Fibroblast of peridontal ligament (primary cell): Measurements from ENCODE around the gene TRNP1.

ENCODE experiments used
- DNase-seq: peaks from one replicate; pipeline ENCODE4 v3.0.0-alpha.2; 2010; ENCODE audit errors: extremely low read depth

The TRNP1 gene

DNA sequence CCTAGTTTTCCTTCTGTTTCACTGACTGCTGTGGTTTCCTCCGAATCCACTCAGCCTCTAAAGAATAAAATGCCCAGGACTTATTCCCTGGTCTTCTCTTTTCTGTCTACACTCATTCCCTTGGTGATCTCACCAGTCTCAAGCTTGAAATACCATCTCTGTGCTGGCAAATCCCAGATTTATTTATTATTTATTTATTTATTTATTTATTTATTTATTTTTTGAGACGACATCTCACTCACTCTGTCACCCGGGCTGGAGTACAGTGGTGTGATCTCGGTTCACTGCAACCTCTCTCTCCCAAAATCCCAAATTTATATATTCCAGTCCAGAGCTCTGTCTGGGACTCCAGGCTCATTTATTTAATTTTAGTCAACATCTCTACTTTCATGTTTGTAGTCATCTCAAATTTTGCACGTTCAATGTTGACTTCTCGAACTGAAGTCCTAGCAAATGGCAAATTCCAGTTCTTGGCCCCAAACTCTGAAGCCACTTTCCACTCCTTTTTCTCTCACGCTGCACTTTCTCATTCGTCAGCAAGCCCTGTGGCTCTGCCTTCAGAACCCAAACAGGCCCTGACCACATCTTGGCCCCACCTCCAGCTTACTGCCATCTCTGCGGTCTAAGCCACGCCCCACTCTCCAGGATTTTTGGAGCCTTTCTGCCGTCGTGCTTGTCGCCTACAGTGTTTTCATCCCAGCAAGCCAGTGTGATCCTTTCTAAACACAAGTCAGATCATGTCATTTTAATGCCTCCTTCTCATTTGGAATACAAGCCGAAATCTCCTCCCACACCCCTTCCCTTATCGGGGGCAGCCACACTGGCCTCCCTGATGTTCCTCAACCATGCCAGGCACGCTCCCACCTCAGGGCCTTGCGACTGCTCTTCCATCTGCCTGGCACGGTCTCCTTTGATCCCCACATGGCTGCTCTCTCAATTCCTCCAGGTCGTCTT is 33.4 kb downstream of the TRNP1 start:
- DNase-seq: peak; percentile 88

DNA sequence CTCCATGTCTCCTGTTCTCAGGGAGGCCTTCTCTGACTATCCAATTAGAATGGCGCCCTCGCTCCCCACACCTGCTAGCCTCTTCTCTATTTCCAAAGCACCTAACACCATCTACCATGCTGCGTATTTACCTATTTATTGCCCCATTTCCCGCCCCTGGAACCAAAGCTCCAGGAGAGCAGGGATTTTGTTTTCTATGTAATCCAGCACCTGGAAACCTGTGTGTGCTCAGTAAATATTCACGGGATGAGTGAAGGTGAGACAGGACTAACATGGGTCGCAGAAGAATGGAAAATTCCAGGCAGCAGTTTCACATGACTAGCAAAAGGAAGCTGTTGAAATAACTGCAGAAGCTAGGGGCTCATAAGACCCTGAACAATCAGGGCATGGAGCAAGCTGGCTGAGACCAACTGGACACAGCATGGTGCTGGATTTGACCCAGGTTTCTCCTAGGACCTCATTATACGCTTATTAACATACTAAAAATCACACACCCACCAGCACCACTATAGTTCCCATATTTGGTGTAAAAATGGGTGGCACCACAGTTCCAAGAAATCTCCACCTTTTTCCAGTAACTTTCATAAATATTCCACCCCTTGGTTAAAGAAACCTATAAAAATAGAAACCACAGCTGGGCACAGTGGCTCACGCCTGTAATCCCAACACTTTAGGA is 34.2 kb downstream of the TRNP1 start:
- peak; percentile 37 for DNase-seq

DNA sequence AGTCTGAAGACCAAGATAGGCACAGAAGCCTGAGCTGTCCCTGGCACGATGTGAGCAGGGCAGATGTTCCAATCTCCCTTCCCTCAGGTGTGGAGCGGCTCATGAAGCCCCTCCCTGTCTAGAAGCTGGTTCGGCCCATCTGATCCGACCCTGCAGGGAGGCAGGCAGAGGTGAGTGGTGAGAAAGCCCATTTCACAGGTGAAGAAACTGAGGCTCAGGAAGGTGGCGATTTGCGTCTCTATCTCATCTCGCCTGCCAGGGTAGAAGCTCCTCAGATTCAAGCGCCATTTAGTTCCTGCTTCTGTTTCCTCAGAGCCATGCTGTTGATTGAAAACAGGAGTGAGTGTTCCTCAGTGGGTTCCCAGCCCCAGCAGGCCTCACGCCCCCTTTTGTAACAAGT is 36.0 kb downstream of the TRNP1 start:
- no peak for DNase-seq

DNA sequence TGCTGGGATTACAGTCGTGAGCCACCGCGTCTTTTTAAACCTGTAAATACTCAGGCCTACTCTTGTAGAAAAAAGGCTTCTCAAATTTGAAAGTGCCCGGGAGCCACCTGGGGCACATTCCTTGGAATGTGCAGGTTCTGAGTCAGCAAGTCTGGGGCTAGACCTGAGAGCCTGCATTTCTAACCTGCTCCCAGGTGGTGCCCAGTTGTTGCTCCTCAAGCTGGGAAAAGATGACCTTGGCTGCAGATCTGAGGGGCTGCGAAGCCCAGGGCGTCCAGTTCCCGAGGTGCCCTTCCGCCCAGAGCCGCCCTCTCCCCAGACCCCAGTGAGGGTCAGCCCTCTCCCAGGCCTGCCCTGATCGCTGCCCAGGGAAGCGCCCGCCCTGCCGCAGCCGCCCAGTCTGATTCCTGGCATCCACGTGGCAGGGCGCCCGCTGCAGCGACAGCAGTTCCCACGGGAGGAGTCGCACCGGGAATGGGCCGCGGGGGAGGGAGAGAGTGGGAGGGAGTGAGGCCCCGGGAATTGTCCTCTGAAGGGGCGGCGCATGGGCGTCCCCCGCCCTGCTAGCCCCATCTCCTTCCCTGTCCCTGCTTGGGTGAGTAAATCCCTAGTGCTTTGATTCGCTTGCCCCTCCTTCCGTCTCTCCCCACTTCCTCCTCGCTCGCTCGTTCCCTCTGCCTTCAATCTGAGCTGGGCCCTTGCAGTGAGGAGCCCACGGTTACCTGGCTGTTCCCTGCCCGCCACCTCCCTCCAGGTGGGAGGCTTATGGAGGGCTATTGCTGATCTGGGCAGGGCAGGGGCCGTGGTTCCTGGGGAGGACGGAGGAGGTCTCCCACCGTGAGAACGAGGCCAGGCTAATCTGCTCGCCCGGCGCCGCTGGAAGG is 38.0 kb downstream of the TRNP1 start:
- DNase-seq: peak; percentile 44

DNA sequence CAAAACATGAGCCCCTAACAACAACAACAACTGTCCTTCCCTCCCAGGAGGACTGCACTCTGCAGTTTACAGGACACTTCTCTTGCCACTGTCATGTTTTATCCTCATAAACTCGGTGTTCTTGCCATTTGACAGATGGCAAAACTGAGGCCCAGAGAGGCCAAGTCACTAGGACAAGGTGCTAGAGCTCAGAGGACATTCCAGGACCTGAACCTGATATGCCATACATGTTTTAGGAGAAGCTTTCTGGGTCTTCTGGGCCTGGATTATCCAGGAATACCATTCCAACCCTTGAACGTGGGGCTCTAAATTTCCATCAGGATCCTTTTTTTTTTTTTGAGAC is 38.6 kb downstream of the TRNP1 start:
- no peak for DNase-seq

DNA sequence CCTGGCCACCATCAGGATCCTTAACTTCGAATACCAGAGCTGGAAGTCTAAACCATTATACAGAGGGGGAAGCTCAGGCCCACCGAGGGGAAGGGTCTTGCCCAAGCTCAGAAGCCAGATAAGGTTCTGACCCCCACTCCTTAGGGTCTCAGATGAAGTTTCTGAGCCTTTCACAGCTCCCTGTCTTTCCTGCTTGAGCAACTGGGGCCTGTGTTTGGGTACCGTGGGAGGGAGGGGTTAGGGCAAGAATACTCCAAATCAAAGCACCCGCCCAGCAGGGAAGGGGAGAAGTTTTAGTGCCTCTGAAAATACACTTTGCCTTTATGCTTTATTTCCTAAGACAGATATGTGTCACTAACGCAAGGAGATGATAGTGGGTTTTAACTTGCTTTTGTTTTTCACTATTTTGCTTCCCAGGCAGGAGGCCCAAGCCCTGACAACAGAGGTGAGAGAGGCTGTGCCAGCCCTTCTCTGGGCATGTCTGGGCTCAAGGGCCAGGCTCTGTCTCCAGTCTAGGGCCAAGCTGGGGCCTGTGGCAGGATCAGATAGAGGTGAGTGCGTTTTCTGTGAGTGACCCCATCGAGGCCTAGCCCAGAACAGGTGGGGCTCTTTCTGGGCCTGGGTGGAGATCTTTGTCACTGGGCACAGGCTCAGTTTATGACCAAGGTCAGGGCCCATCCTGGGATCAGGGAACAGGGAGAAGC is 39.7 kb downstream of the TRNP1 start:
- no peak for DNase-seq

DNA sequence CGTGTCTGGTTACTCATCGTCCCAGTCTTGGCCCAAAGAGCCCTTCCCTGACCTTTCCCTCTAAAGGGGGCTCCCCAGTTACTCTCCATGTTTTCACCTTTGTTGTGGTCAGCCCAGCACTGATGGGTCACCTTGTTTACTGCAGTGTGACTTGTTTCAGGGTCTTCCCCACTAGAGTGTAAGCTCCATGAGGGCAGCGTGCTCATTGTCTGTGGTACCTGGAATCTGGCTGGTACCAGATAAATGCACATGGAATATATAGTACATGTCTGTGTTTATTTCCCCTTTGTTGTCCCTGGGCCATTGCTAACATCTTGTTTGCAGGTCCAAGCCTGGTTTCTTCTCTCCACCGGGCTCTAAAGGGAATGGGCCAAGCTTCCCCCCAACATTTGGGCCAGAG is 41.9 kb downstream of the TRNP1 start:
- no peak for DNase-seq

DNA sequence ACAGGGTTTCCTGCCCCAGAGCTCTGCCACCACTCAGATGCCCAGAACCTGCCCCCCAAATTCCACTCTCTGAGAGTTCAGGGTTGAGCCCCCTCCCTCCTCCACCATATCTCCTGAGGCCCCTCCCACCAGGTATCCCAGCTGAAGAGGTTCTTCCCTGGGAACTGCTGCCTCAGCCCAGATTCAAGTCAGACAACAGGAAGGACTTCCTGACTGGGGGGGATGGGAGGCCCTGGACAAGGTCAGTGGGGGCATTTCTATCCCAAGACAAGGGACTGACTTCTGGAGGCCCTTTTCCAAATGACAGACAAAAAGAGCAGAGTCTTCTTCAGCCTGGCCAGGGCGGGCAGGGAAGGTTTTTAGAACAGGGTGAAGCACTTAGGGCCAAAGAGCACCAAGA is 43.2 kb downstream of the TRNP1 start:
- no peak for DNase-seq

DNA sequence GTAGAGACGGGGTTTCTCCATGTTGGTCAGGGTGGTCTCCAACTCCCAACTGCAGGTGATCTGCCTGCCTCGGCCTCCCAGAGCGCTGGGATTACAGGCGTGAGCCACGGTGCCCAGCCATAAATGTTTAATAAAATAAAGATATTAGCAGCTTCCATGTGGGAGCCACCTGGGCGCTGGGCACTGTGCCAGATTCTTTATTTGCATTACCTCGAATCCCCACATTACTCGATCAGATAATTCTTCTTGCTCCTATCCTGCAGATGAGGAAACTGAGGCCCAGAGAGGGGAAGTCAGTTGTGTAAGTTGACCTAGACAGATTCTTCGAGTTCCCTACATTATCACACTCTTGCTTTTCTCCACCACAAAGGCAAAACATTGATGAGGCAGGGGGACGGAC is 44.0 kb downstream of the TRNP1 start:
- DNase-seq: no peak

DNA sequence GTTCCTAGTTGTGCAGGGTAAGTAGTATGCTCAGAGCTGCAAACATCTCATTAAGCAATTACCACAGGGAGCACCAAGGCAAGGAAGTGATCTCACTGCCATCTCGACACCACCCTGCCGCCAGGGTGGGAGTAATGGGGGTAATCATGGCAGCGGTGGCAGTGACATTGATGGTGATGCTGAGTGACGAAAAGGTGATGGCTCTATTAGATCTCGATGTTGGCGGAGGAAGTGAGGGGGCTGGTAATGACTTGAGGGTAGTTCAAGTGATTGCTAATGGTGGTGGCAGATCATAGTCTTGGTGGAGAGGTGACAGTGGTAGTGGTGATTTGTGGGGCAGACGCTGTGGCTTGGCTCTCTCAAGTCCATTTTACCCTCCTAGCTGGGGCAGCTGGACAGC is 44.5 kb downstream of the TRNP1 start:
- no peak for DNase-seq

DNA sequence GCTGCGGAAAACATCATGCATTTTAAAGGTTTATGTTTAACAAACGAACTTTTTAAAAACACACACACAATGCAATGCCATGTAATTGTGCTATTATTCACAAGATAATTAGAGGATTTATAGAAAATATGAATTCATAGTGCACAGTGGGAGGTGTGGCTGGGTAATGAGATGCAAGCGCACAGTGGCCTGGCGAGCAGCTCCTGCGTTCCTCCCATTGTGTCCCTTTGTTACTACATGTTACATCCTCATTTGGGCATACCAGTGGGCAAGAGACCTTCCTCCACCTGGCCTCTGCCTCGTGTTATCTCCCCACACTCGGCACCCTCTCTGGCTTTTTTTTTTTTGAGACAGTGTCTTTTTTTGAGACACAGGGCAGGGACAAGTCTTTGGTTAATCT is 49.2 kb downstream of the TRNP1 start:
- DNase-seq: no peak

DNA sequence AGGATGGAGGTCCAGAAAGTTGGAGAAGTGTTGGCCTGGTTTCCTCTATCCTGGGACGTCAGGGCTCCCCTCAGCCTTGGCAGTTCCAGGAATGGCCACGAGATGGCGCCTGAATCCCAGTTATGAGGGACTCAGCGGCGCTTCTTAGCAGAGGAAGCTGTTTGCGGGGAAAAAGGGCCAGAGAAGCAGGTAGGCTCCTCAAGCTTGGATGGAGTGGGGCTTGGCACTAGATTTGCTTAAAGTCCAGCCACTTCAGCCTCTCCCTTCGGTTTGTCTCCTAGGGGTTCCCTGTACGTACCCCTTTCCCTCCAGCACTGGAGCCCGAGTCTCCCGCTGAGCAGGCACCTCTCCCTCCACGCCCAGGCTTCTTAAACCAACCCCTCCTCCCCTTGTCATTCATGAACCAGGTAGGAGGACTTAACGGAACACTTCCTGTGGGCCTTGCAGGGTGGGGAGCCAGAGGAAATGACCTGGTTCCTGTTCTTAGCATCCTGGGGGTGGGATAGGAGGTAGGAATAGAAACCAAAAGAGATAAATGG is 51.2 kb downstream of the TRNP1 start:
- peak; percentile 76 for DNase-seq

DNA sequence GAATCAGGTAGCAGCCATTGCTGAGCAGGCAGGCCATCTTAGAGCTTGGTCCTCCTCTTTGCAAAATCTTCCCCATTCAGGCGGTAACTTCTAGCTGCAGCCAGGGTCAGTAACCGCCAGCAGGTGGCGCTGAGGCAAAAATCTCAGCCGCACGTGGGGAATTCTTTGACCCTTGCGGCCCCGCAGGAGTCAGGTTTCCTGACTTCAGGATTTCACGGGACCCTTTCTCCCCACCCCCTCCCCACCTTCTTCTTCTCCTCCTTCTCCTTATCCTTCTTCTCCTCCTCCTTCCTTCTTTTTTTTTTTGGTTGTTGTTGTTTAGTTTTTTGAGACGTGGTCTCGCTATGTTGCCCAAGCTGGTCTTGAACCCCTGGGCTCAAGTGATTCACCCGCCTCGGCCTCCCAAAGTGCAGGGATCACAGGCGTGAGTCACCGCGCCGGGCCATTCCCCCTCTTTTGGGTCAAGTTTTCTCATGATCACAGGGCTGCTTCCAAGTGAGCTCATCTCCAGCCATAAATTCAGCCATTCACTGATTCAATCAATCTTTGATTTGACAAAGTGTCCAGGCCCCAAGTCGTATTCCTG is 52.6 kb downstream of the TRNP1 start:
- DNase-seq: peak; percentile 54

DNA sequence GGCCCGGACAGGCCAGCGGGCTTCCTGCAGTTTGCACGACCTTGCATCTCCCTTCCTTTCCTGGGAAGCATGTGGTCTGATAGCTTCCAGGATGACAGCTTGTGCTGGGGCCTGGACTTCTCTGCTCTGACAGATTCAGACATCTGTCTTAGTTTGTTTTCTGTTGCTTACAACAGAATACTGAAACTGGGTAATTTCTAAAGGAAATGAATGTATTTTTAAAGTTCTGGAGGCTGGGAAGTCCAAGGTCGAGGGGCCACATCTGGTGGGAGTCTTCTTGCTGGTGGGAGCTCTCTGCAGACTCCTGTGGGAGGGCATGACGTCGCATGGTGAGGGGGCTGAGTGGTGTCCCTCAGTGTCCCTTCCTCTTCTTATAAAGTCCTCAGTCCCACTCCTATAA is 54.4 kb downstream of the TRNP1 start:
- DNase-seq: no peak

DNA sequence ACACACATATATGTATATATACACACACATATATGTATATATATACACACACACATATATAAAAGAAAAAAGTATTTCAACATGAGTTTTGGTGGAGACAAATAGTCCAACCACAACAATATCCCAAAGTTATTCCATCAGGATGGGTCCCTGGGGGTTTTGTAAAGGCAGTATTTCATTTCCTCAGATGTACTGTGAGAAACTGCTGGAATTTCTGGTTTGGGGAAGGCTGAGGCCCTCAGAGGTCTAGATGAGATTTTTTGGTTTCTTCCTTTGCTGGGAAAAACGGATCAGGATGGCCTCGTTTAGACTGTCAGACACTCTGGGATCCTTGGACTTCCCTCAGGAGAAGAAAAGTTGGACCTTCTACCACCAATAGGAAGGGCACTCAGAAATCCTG is 55.6 kb downstream of the TRNP1 start:
- DNase-seq: no peak

DNA sequence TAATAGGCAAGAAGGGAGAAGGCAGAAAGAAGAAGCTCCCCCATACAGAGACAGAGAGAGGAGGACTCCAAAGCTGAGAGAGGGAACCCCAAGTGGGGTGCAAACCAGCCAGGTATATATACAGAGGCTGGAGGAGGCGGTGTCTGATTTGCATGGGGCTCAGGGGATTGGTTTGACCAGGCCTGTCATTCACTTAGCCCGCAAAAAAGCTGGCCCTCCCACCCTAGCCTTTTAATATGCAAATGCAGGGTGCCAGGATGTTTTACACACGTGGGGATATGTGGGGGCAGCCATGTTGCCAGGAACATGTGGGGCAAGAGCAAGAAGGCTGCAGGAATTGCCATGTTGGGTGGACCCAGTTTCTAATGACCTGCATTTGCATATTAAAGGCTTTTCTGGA is 56.1 kb downstream of the TRNP1 start:
- no peak for DNase-seq
